GM21825 (cell line): ENCODE results near the gene A2ML1.
A peak's percentile ranks its signal among the peaks of the same experiment; 100 is the strongest.
"Not testable (repeated sequence)": the region's sequence is repeated elsewhere in the genome, so short reads cannot be mapped to it uniquely, and the experiment has no call there.

Source experiments
- ATAC-seq: cut with Tn5 transposase; IDR thresholded peaks from one replicate; pipeline ENCODE4 v1.9.1; 2021; ENCODE audit warnings: mild to moderate bottlenecking, moderate library complexity; ENCODE audit not compliant: unreplicated experiment

The A2ML1 gene

DNA sequence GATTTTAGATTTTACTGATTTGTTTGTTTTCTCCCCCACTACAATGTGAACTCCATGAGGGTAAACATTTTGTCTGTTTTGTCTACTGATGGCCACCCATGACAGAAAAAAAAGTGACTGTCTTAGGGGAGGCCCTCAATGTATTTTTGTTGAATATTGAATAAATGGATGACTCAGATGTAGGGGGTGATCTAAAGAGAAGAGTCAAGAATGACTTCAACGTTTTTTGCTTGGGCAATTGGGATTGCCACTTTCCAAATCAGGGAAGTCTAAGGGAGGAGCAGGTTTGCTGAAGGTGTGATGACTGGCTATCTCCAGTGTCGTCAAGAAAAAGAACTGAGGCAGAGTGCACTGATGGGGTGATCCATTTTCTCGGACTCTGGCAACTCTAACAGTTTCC is 81.2 kb downstream of the A2ML1 start:
- ATAC-seq: no peak

GRCh38 chr12:8904665-8905064 is 82.2 kb downstream of the A2ML1 start:
- no peak for ATAC-seq

DNA sequence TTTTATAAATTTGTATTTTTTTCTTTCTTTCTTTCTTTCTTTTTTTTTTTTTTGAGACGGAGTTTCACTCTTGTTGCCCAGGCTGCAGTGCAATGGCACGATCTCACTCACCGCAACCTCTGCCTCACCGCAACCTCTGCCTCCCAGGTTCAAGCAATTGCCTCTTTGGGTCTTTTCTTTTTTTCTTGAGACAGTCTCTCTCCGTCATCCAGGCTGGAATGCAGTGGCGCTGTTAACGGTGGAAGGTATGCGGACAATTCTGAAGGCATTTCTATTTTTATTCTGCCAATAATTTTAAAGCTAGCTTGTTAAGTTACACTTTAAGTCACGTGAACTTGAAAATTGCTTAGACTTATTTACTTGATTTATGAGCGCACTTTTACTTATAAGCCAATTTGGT is 83.1 kb downstream of the A2ML1 start:
- no peak for ATAC-seq

DNA sequence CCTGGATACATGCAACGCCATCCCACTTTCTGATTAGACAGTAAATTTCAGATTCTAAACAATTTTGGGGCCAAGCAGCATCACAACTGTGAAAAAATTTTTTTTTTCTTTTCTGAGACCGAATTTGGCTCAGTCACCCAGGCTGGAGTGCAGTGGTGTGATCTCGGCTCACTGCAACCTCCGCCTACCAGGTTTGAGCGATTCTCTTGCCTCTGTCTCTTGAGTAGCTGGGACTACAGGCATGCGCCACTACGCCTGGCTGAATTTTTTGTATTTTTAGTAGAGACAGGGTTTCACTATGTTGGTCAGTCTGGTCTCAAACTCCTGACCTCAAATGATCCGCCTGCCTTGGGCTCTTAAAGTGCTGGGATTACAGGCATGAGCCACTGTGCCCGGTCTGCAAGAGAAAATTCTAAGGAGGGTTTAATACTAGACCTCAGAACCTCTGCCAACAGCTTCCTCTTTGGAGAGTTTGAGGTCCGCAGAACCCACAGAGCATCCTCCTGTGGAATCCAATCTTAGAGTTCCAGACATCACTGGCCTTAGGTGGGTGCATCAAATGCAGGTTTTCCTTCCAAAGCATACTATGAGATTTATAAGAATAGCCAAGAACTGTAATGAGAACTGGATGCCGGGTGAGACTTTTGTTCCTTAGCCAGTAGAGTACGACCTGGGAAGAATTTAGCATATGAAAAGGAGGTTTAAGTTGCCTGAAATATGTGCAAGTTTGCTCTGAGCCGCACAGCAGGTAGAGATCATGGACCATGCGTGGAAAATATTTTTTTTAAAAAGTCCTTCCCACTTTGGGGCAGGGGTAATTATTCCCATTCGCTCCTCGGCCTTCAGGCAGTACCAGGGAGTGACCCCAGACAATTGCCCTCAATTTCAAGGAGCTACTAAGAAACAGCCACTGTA is 84.1 kb downstream of the A2ML1 start:
- no peak for ATAC-seq

DNA sequence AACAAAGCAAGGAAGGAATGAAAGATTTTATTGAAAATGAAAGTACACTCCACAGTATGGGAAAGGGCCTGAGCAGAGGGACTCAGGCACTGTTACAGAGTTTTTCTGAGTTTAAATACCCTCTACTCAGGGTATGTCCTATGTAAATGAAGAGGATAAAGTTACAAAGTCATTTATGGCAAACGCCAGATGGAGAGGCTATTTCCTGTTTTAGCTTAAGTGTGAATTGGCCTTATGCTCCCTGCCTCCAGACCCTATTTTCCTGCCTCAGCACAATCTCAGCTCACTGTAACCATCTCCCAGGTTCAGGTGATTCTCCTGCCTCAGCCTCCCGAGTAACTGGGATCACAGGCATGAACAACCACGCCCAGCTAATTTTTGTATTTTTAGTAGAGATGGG is 85.1 kb downstream of the A2ML1 start:
- no peak for ATAC-seq

- ATAC-seq: no peak
These were observed 87.3 kb downstream of the A2ML1 start for GRCh38 chr12:8909752-8910151.

DNA sequence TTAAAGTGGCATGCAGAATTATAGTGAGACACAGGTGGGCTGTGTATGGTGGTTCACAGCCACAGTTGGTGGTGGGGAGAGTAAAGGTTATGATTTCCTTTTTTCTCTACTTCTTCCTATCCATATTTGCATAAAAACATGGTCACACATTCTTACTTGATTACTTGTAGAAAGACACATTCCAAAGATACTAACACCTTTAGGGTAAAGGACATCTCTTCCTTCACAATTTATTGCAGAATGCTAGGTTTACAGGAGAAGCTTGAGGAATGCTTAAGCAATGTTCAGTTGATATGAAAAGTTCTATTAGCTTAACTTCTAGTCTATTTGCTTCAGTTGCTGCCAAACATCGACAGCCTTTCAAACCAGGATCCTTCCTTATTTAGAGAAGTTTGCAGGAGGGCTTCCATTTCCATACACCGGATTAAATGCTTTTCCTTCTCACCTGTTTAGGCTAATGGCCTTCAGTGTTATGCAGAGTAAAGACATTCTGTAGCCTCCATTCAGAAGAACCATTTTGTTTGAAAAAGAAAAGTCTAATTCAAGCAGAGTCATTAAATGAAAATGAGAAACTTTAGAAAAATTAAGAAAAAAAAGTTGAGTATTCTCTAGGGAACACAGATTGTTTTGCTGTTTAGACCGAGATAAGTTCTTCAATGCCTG is 89.3 kb downstream of the A2ML1 start:
- no peak for ATAC-seq

- no peak for ATAC-seq
These were observed 90.5 kb downstream of the A2ML1 start for GRCh38 chr12:8912914-8913313.

DNA sequence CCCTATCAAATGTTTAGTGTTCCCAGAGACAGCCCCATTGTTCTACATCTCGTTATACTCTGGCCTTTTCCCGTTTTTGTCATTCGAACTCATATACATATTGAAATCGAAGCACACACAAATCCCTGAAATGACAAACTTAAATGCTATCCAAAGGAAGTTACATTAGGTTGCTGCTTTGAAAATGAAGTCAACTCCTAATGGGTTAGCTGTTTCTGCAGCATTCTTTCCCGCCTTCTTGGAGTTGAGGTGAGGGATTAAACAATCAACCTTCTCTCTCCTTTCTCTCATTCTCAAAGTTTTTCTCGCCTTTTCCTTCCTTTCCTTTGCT is 91.2 kb downstream of the A2ML1 start:
- no peak for ATAC-seq

DNA sequence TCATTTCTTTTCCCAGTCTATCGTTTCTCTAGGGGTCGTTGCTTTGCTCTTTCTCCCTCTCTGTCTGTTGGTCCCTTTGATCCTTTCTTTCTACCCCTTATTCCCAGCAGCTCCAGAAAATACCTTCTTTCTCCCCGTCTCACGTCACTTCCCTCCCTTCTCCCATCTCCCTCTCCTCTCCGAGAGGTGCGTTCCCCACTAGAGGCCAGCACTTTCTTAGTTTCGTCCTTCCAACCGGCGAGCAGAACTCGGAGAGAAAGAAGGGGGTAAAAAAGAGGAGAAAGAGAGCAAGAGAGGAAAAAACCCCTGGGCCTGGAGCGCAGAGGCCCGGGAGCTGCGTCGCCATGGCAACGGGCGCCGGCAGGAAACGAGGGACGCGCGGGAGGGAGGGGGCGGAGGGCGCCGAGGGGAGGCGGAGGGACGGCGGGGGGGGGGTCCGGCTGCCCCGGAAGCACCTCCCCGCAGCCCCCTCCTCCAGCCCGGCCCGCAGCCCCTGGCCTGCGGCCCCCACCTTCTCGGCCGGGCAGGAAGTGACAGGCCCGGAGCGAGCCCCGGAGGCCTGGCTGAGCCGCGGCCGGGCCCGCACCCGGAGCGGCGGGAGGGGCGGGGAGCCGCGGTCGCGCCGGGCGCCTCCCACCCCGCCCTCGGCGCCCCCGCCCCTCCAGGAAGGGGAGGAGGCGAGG is 91.8 kb downstream of the A2ML1 start, which contains the start of gene PHC1:
TSS of gene PHC1 (plus strand) at position 477 of the 683 bp plus-strand sequence. CDS start 3,169 bp downstream, outside the sequence.
- peak; percentile 55 for ATAC-seq

- ATAC-seq: peak; percentile 76
These were observed 92.5 kb downstream of the A2ML1 start for GRCh38 chr12:8914716-8915526.

DNA sequence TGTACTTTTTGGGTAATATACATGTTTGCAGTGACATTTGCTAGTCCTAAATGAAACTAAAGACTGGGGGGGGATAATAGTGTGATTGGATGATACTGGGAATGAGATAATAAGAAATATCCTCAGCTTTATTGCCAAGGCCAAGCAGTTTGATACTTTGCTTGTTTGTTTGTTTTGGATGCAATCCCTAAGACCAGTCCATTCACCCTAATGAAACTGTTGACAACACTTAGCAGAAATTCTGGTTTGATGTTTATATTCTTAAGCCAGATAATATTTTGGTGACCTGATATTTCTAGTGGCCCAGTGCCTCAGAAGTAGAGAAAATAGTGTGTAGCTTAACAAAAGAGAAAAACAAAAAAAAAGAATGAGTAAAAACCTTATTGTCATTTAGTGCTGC is 93.7 kb downstream of the A2ML1 start:
- no peak for ATAC-seq

GRCh38 chr12:8917031-8917430 is 94.6 kb downstream of the A2ML1 start:
- ATAC-seq: no peak

- ATAC-seq: no peak
These were observed 95.3 kb downstream of the A2ML1 start for GRCh38 chr12:8917751-8918150.

GRCh38 chr12:8919643-8920042 is 97.2 kb downstream of the A2ML1 start:
- not testable (repeated sequence) for ATAC-seq

GRCh38 chr12:8922544-8922943 is 100.1 kb downstream of the A2ML1 start:
- ATAC-seq: no peak
